ENCODE data around the gene ZBTB4.

The ZBTB4 gene

GRCh38 chr17:7479213-7480088, at the start of gene ZBTB4:
Gene ZBTB4, minus strand, starts transcription at chr17:7479631. Its CDS starts 12,830 bp downstream, at chr17:7466801.
- peak; percentile 85 for DNase-seq

DNA sequence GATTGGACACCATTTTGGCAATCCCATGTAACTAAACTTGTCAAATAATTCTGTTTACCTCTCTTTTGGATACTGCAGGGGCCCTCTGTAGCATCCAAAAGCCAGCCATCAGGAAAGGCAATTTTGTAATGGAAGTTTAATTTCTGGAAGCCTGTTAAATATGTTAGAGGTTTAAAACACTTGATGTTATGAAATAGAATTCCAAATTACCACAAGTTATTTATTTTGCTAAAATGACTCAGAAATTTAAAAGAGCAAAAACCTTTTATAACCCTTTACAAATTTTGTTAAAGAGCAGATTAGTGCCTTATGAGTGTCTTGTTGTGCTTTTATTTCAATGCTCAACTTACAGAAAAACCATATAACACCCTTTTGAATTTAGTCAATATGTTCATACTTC, 49.4 kb upstream of the ZBTB4 start:
- no peak for DNase-seq

- DNase-seq, result peak; percentile 67
Observed at GRCh38 chr17:7523033-7523432, 43.6 kb upstream of the ZBTB4 start.

- no peak for DNase-seq
Observed at GRCh38 chr17:7515911-7516610, 36.6 kb upstream of the ZBTB4 start.

- no peak for DNase-seq
Observed at GRCh38 chr17:7513850-7514419, 34.5 kb upstream of the ZBTB4 start.

DNA sequence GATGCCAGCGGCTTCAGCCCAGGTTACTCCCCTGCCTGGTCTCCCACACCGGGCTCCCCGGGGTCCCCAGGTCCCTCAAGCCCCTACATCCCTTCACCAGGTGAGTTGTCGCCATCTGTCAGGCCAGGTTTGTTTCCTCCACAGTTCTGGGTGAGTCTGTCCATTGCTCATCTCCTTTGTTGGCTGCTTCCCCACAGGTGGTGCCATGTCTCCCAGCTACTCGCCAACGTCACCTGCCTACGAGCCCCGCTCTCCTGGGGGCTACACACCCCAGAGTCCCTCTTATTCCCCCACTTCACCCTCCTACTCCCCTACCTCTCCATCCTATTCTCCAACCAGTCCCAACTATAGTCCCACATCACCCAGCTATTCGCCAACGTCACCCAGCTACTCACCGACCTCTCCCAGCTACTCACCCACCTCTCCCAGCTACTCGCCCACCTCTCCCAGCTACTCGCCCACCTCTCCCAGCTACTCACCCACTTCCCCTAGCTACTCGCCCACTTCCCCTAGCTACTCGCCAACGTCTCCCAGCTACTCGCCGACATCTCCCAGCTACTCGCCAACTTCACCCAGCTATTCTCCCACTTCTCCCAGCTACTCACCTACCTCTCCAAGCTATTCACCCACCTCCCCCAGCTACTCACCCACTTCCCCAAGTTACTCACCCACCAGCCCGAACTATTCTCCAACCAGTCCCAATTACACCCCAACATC, 33.6 kb upstream of the ZBTB4 start:
- no peak for DNase-seq

DNA sequence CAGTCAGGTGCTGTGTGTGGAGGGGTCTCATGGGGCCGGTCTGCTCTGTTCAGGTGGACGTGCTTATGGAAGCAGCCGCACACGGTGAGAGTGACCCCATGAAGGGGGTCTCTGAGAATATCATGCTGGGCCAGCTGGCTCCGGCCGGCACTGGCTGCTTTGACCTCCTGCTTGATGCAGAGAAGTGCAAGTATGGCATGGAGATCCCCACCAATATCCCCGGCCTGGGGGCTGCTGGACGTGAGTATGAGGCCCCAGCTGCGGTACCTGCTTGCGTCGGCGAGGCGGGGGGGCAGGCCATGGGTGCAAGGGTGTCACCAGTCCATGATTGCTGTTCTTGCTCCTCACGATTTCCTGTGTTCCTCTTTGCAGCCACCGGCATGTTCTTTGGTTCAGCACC, 32.7 kb upstream of the ZBTB4 start:
- no peak for DNase-seq

- no peak for DNase-seq
Observed at GRCh38 chr17:7511108-7511507, 31.7 kb upstream of the ZBTB4 start.

GRCh38 chr17:7509937-7510336, 30.5 kb upstream of the ZBTB4 start:
- DNase-seq, result no peak

DNA sequence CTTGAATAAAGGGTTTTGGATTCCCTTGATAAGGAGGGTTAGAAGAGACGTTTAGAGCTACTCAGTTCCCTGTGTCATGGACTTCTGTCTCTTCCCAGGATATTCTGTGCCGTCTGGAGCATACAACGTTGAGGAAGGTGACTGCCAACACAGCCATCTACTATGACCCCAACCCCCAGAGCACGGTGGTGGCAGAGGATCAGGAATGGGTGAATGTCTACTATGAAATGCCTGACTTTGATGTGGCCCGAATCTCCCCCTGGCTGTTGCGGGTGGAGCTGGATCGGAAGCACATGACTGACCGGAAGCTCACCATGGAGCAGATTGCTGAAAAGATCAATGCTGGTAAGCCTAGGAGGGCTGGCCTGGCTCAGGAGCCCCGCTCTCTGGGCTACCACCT, 29.4 kb upstream of the ZBTB4 start:
- DNase-seq, result no peak

DNA sequence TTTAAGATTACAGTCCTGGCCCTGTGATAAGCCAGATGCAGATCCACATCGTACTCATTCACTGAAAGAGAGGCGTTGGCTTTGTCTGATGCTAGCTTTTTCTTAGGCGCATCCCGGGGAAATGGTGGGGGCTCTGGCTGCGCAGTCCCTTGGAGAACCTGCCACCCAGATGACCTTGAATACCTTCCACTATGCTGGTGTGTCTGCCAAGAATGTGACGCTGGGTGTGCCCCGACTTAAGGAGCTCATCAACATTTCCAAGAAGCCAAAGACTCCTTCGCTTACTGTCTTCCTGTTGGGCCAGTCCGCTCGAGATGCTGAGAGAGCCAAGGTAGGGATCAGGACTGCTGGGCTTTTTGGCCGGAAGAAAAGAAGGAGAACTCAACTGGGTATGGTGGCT, 28.7 kb upstream of the ZBTB4 start:
- no peak for DNase-seq

DNA sequence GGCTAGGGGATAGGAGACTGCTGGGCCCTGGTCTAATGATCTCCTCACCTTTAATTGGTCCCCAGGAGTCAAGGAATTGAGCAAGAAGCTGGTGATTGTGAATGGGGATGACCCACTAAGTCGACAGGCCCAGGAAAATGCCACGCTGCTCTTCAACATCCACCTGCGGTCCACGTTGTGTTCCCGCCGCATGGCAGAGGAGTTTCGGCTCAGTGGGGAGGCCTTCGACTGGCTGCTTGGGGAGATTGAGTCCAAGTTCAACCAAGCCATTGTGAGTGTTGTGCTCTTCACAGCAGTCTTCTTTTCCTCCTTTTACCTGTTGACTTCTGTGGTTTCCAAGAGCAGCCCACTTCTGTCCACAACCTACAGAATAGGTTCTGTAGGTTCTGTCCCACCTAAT, 24.1 kb upstream of the ZBTB4 start:
- no peak for DNase-seq

GRCh38 chr17:7502987-7503386, 23.6 kb upstream of the ZBTB4 start:
- DNase-seq, result no peak

DNA sequence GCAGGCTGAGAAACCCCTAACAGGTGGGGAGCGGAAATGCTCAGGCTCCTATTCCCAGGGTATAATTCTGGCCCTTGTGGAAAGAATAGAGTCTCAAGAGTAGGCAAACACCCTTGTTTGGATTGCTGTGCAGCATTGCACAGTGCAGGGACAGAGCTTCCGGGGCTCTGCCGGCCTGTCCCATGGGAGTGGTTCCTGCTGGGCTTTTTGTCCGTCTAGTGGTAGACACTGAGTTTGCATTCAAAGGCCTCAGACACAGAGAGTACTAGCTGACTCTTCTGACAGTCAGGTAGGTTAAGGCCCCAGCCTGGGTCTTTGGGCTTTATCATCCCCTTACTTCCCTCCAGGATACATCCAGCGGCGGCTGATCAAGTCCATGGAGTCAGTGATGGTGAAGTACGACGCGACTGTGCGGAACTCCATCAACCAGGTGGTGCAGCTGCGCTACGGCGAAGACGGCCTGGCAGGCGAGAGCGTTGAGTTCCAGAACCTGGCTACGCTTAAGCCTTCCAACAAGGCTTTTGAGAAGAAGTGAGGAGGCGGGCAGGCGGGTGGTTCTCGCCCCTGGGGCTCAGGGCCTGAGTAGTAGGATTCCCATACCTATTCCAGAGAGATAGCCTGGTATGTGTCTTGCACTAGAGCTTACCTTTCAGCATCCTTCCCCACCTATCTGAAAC, 22.9 kb upstream of the ZBTB4 start:
- DNase-seq, result no peak

DNA sequence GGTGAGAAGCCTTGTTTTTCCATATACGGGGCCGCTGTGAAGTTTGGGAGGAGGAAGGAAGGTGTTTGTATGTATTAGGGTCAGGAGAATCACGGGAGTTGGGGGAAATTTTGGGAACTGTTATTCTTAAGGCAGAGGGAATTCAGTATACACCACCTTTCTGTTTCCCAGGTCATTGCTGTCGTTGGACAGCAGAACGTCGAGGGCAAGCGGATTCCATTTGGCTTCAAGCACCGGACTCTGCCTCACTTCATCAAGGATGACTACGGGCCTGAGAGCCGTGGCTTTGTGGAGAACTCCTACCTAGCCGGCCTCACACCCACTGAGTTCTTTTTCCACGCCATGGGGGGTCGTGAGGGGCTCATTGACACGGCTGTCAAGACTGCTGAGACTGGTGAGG, 22.3 kb upstream of the ZBTB4 start:
- no peak for DNase-seq

DNA sequence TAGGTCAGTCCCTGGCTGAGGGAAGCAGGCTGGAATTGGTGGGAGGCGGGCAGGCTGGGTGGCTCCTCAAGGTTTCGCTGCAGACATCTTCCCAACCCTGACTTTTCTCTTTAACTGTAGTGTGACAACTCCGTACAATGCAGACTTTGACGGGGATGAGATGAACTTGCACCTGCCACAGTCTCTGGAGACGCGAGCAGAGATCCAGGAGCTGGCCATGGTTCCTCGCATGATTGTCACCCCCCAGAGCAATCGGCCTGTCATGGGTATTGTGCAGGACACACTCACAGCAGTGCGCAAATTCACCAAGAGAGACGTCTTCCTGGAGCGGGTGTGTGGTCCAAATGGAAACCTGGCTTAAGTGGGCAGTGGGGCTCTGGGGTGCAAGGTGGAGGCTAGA, 19.7 kb upstream of the ZBTB4 start:
- no peak for DNase-seq

DNA sequence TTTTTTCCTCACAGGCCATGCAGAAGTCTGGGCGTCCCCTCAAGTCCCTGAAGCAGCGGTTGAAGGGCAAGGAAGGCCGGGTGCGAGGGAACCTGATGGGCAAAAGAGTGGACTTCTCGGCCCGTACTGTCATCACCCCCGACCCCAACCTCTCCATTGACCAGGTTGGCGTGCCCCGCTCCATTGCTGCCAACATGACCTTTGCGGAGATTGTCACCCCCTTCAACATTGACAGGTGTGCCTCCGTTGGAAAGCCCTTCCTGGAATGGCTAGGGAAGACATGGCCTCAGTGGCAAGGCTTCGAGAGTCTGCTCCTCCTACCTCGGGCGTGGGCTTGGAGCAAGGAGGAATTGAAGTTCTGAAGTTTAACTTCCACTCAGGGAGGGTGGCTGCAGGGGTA, 18.2 kb upstream of the ZBTB4 start:
- DNase-seq, result no peak

- DNase-seq, result no peak
Observed at GRCh38 chr17:7497228-7497627, 17.8 kb upstream of the ZBTB4 start.

- DNase-seq, result no peak
Observed at GRCh38 chr17:7496470-7497183, 17.2 kb upstream of the ZBTB4 start.

- DNase-seq, result no peak
Observed at GRCh38 chr17:7495906-7496434, 16.5 kb upstream of the ZBTB4 start.

DNA sequence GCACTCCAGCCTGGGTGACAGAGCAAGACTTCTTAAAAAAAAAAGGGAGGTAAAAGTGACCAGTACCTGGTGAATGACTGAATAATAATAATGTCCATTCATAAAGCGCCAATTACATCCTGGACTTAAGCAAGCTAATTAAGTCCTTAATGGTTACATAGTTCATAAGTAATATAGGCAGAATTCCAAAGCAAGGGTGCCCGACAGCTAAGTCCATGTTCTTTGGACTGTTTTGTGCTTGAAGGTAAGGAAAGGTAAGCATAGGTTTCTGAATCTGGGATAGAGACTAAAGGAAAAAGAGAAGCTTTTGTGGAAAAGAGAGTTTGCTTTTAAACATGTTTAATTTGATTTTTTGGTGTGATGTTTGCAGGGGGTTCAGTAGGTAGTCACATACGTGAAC, 14.5 kb upstream of the ZBTB4 start:
- DNase-seq, result no peak

- DNase-seq, result no peak
Observed at GRCh38 chr17:7491583-7491982, 12.2 kb upstream of the ZBTB4 start.

All from activated CD8-positive, alpha-beta memory T cell treated with anti-CD3 and anti-CD28 coated beads for 24 hours (primary cell).